H9 (cell line): ENCODE measurements around the gene MTA1. TPM values are rescaled to one million over a fixed set of nuclear protein-coding genes. Genes with fewer than 3 reads are reported as not detected.

Experiments
- DNase-seq: peaks from one replicate; pipeline ENCODE4 v3.0.0-alpha.2; 2017
- H2AFZ ChIP-seq: one replicate; pipeline ENCODE4 v1.6.1; 2013; ENCODE audit warnings: mild to moderate bottlenecking, low read length, control low read depth, moderate library complexity
- H2AK5ac ChIP-seq: 2 replicates; pipeline ENCODE4 v1.6.1; 2013; ENCODE audit warnings: low read length, control low read depth, mixed read lengths; ENCODE audit not compliant: insufficient read length
- H2BK120ac ChIP-seq: one replicate; pipeline ENCODE4 v1.6.1; 2013; ENCODE audit warnings: low read depth, mild to moderate bottlenecking, low read length, control low read depth, inconsistent platforms; ENCODE audit not compliant: poor library complexity, severe bottlenecking
- H2BK12ac ChIP-seq: 2 replicates; pipeline ENCODE4 v1.6.1; 2013; ENCODE audit warnings: low read length, control low read depth, mixed read lengths, low read depth; ENCODE audit not compliant: insufficient read length
- H2BK15ac ChIP-seq: 2 replicates; pipeline ENCODE4 v1.6.1; 2013; ENCODE audit warnings: low read depth, low read length, control low read depth
- H2BK20ac ChIP-seq: one replicate; pipeline ENCODE4 v1.6.1; 2013; ENCODE audit warnings: low read depth, mild to moderate bottlenecking, low read length, control low read depth, inconsistent platforms; ENCODE audit not compliant: poor library complexity, severe bottlenecking
- H2BK5ac ChIP-seq: 2 replicates; pipeline ENCODE4 v1.6.1; 2013; ENCODE audit warnings: low read length, control low read depth, mixed read lengths; ENCODE audit not compliant: insufficient read length
- H3K14ac ChIP-seq: 2 replicates; pipeline ENCODE4 v1.6.1; 2013; ENCODE audit warnings: low read length, control low read depth; ENCODE audit not compliant: insufficient read depth
- H3K18ac ChIP-seq: 2 replicates; pipeline ENCODE4 v1.6.1; 2013; ENCODE audit warnings: low read depth, mild to moderate bottlenecking, mixed read lengths, low read length, control low read depth; ENCODE audit not compliant: insufficient read length
- H3K23ac ChIP-seq: 2 replicates; pipeline ENCODE4 v1.6.1; 2013; ENCODE audit warnings: low read length, control low read depth, mixed read lengths, low read depth; ENCODE audit not compliant: insufficient read length
- H3K23me2 ChIP-seq: 2 replicates; pipeline ENCODE4 v1.6.1; 2013; ENCODE audit warnings: low read depth, mild to moderate bottlenecking, mixed read lengths, low read length, control low read depth; ENCODE audit not compliant: insufficient read length, poor library complexity, severe bottlenecking
- H3K27ac ChIP-seq: 2 replicates; pipeline ENCODE4 v1.5.1; 2013; ENCODE audit warnings: low read length, control low read depth, mixed read lengths, low read depth; ENCODE audit not compliant: insufficient read length
- H3K27me3 ChIP-seq: 2 replicates; pipeline ENCODE4 v1.6.1; 2013; ENCODE audit warnings: low read length, control low read depth, inconsistent platforms; ENCODE audit not compliant: insufficient read depth
- H3K4ac ChIP-seq: 2 replicates; pipeline ENCODE4 v1.6.1; 2013; ENCODE audit warnings: low read depth, mild to moderate bottlenecking, control low read depth, inconsistent platforms, low read length, moderate library complexity
- H3K4me1 ChIP-seq: 2 replicates; pipeline ENCODE4 v1.6.1; 2013; ENCODE audit warnings: low read length, control low read depth, inconsistent platforms; ENCODE audit not compliant: insufficient read depth
- H3K4me2 ChIP-seq: 2 replicates; pipeline ENCODE4 v1.6.1; 2013; ENCODE audit warnings: low read length, control low read depth, mixed read lengths; ENCODE audit not compliant: insufficient read length, insufficient read depth
- H3K56ac ChIP-seq: 2 replicates; pipeline ENCODE4 v1.6.1; 2013; ENCODE audit warnings: low read depth, mild to moderate bottlenecking, mixed read lengths, low read length, control low read depth; ENCODE audit not compliant: insufficient read length
- H3K79me1 ChIP-seq: 2 replicates; pipeline ENCODE4 v1.6.1; 2013; ENCODE audit warnings: low read depth, mild to moderate bottlenecking, moderate library complexity, low read length, control low read depth, inconsistent platforms; ENCODE audit not compliant: insufficient read depth, poor library complexity, severe bottlenecking
- H3K79me2 ChIP-seq: 2 replicates; pipeline ENCODE4 v1.6.1; 2013; ENCODE audit warnings: low read length, control low read depth, inconsistent platforms; ENCODE audit not compliant: insufficient read depth
- H3K9ac ChIP-seq: 2 replicates; pipeline ENCODE4 v1.6.1; 2013; ENCODE audit warnings: low read length, control low read depth, mixed read lengths; ENCODE audit not compliant: insufficient read length; ENCODE audit errors: extremely low read depth
- H3K9me3 ChIP-seq: one replicate; pipeline ENCODE4 v1.6.1; 2013; ENCODE audit warnings: low read depth, low read length, inconsistent platforms; ENCODE audit not compliant: control insufficient read depth
- H3T11ph ChIP-seq: one replicate; pipeline ENCODE4 v1.6.1; 2013; ENCODE audit warnings: mild to moderate bottlenecking, low read length, control low read depth, inconsistent platforms
- H4K20me1 ChIP-seq: one replicate; pipeline ENCODE4 v1.6.1; 2013; ENCODE audit not compliant: control insufficient read depth, insufficient read length, insufficient read depth
- H4K5ac ChIP-seq: 2 replicates; pipeline ENCODE4 v1.6.1; 2013; ENCODE audit warnings: low read depth, mild to moderate bottlenecking, mixed read lengths, low read length, control low read depth; ENCODE audit not compliant: insufficient read length
- H4K8ac ChIP-seq: replicated peaks from 2 replicates; pipeline ENCODE4 v1.6.1; 2013; ENCODE audit warnings: low read length, control low read depth, mixed read lengths, low read depth; ENCODE audit not compliant: insufficient read length
- H4K91ac ChIP-seq: 2 replicates; pipeline ENCODE4 v1.6.1; 2013; ENCODE audit warnings: low read depth, mild to moderate bottlenecking, moderate library complexity, mixed read lengths, low read length, control low read depth; ENCODE audit not compliant: insufficient read length
- H3K27ac Mint-ChIP-seq, 3 experiments: 2 replicates in 2 of 3; 3 replicates in 1 of 3; pipeline ENCODE4 v1.8.0; 2020 to 2021; ENCODE audit warnings: mixed read lengths in 3 of 3, mild to moderate bottlenecking in 1 of 3, moderate library complexity in 1 of 3
- H3K27me3 Mint-ChIP-seq: 2 replicates; pipeline ENCODE4 v1.8.0; 2021; ENCODE audit warnings: low read depth, mild to moderate bottlenecking, moderate library complexity, mixed read lengths
- H3K36me3 Mint-ChIP-seq, 3 experiments: 2 replicates in 2 of 3; 3 replicates in 1 of 3; pipeline ENCODE4 v1.8.0; 2020 to 2021; ENCODE audit warnings: low read depth in 3 of 3, mixed read lengths in 3 of 3; ENCODE audit not compliant: insufficient read depth in 1 of 3
- H3K4me1 Mint-ChIP-seq, 2 experiments: 2 replicates each; pipeline ENCODE4 v1.8.0; 2020; ENCODE audit warnings: mixed read lengths in 2 of 2
- H3K4me3 Mint-ChIP-seq, 2 experiments: 2 replicates in 1 of 2; 3 replicates in 1 of 2; pipeline ENCODE4 v1.8.0; 2020 to 2021; ENCODE audit warnings: mild to moderate bottlenecking in 2 of 2, mixed read lengths in 2 of 2, moderate library complexity in 1 of 2
- H3K9me3 Mint-ChIP-seq, 2 experiments: 2 replicates in 1 of 2; 3 replicates in 1 of 2; pipeline ENCODE4 v1.8.0; 2020; ENCODE audit warnings: mild to moderate bottlenecking in 2 of 2, mixed read lengths in 2 of 2, moderate library complexity in 1 of 2
- WGBS: extraction: QIAGEN DNeasy Blood & Tissue Kit; methylation state at CpG from one replicate; pipeline ENCODE4 v1.1.7; 2013; ENCODE audit warnings: missing lambda C conversion rate, low lambda C conversion rate, mixed read lengths; ENCODE audit not compliant: insufficient read length; ENCODE audit errors: extremely low coverage; 5-methylcytosine and 5-hydroxymethylcytosine counted together
- total RNA-seq: library from RNA; stranded (reverse); gene quantifications from 2 replicates; pipeline ENCODE4 v1.2.1, GENCODE V29; 2021
- TF ChIP-seq, protein P1 (sequence below): fragments of 200-600 bp; sonication (generic); conservative IDR thresholded peaks from 3 replicates; pipeline ENCODE4 v1.8.0; 2021; ENCODE audit warnings: antibody characterized with exemption, mild to moderate bottlenecking

The MTA1 gene
- total RNA-seq, 1 experiment from 2014 or later, result 230 TPM

DNA sequence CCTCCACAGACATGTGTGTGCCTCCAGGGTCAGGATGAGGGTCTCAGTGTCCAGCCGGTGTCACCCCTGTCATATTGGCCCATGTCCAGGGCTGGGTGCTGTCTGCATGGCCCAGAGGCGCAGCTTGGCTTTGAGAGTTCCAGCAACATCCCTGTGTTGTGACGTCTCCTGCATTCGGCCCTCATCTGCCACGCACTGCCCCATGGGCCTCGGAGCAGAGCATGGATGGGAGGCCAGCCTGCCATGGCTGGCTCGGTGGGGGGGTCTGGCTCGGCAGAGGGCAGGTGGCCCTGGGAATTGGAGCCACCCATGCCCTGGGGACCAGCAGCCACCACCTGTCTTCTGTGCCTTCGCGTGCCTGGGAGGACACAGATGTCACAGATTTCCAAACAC, 32.1 kb upstream of the MTA1 start:
- H2BK12ac ChIP-seq, result no peak overlapping the region
- Mint-ChIP-seq H3K36me3 (peaks cover 10 to 15% (median 15%) of the 10 kb centered on the region in 3 experiments; a peak in 6 of 7 replicates), H3K27me3 (peaks cover 1% of the 10 kb centered on the region; the same call in 1 of the 2 replicates), H3K27ac (no peak overlapping the region), H3K4me3 (no peak overlapping the region), H3K9me3 (no peaks in the 10 kb centered on the region), H3K4me1 (no peaks in the 10 kb centered on the region)
- no peak overlapping the region for H2AFZ ChIP-seq
- no peak overlapping the region for H3K9ac ChIP-seq
- H3K27ac ChIP-seq, result no peak overlapping the region
- no peak overlapping the region for H4K91ac ChIP-seq
- no peak overlapping the region for H2BK20ac ChIP-seq
- H3K79me1 ChIP-seq, result no peaks in the 10 kb centered on the region
- H2BK120ac ChIP-seq, result no peak overlapping the region
- no peaks in the 10 kb centered on the region for H3K27me3 ChIP-seq
- no peak overlapping the region for H3K56ac ChIP-seq
- H2BK5ac ChIP-seq, result no peak overlapping the region
- no peak overlapping the region for H2BK15ac ChIP-seq
- no peak overlapping the region for H2AK5ac ChIP-seq
- TF ChIP-seq, protein P1, sequence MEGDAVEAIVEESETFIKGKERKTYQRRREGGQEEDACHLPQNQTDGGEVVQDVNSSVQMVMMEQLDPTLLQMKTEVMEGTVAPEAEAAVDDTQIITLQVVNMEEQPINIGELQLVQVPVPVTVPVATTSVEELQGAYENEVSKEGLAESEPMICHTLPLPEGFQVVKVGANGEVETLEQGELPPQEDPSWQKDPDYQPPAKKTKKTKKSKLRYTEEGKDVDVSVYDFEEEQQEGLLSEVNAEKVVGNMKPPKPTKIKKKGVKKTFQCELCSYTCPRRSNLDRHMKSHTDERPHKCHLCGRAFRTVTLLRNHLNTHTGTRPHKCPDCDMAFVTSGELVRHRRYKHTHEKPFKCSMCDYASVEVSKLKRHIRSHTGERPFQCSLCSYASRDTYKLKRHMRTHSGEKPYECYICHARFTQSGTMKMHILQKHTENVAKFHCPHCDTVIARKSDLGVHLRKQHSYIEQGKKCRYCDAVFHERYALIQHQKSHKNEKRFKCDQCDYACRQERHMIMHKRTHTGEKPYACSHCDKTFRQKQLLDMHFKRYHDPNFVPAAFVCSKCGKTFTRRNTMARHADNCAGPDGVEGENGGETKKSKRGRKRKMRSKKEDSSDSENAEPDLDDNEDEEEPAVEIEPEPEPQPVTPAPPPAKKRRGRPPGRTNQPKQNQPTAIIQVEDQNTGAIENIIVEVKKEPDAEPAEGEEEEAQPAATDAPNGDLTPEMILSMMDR, result no peak
- H3K23ac ChIP-seq, result no peak overlapping the region
- no peaks in the 10 kb centered on the region for H4K20me1 ChIP-seq
- H3K4ac ChIP-seq, result no peak overlapping the region
- H3K4me2 ChIP-seq, result no peak overlapping the region
- no peak for DNase-seq
- H3K4me1 ChIP-seq, result no peaks in the 10 kb centered on the region
- H3K18ac ChIP-seq, result no peak overlapping the region
- no peak overlapping the region for H3T11ph ChIP-seq
- no peaks in the 10 kb centered on the region for H3K79me2 ChIP-seq
- no CpG with 5 or more reads among the region's 10 CpGs for WGBS
- H4K8ac ChIP-seq, result no peak overlapping the region
- H3K14ac ChIP-seq, result no peak overlapping the region
- H3K23me2 ChIP-seq, result no peaks in the 10 kb centered on the region
- H3K9me3 ChIP-seq, result no peaks in the 10 kb centered on the region
- H4K5ac ChIP-seq, result no peak overlapping the region
